Stimulated activated CD4-positive, alpha-beta T cell treated with anti-CD3 and anti-CD28 coated beads, Interleukin-4, amount 100 ng/mL, for 24 hours (primary cell): ENCODE results near the gene IGF2R.
"Not testable (repeated sequence)": the region's sequence is repeated elsewhere in the genome, so short reads cannot be mapped to it uniquely, and the experiment has no call there.

Experiments
- DNase-seq: peaks from one replicate; pipeline ENCODE4 v3.0.0-alpha.2; 2020

The IGF2R gene, protein sequence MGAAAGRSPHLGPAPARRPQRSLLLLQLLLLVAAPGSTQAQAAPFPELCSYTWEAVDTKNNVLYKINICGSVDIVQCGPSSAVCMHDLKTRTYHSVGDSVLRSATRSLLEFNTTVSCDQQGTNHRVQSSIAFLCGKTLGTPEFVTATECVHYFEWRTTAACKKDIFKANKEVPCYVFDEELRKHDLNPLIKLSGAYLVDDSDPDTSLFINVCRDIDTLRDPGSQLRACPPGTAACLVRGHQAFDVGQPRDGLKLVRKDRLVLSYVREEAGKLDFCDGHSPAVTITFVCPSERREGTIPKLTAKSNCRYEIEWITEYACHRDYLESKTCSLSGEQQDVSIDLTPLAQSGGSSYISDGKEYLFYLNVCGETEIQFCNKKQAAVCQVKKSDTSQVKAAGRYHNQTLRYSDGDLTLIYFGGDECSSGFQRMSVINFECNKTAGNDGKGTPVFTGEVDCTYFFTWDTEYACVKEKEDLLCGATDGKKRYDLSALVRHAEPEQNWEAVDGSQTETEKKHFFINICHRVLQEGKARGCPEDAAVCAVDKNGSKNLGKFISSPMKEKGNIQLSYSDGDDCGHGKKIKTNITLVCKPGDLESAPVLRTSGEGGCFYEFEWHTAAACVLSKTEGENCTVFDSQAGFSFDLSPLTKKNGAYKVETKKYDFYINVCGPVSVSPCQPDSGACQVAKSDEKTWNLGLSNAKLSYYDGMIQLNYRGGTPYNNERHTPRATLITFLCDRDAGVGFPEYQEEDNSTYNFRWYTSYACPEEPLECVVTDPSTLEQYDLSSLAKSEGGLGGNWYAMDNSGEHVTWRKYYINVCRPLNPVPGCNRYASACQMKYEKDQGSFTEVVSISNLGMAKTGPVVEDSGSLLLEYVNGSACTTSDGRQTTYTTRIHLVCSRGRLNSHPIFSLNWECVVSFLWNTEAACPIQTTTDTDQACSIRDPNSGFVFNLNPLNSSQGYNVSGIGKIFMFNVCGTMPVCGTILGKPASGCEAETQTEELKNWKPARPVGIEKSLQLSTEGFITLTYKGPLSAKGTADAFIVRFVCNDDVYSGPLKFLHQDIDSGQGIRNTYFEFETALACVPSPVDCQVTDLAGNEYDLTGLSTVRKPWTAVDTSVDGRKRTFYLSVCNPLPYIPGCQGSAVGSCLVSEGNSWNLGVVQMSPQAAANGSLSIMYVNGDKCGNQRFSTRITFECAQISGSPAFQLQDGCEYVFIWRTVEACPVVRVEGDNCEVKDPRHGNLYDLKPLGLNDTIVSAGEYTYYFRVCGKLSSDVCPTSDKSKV (N-terminal part only)

DNA sequence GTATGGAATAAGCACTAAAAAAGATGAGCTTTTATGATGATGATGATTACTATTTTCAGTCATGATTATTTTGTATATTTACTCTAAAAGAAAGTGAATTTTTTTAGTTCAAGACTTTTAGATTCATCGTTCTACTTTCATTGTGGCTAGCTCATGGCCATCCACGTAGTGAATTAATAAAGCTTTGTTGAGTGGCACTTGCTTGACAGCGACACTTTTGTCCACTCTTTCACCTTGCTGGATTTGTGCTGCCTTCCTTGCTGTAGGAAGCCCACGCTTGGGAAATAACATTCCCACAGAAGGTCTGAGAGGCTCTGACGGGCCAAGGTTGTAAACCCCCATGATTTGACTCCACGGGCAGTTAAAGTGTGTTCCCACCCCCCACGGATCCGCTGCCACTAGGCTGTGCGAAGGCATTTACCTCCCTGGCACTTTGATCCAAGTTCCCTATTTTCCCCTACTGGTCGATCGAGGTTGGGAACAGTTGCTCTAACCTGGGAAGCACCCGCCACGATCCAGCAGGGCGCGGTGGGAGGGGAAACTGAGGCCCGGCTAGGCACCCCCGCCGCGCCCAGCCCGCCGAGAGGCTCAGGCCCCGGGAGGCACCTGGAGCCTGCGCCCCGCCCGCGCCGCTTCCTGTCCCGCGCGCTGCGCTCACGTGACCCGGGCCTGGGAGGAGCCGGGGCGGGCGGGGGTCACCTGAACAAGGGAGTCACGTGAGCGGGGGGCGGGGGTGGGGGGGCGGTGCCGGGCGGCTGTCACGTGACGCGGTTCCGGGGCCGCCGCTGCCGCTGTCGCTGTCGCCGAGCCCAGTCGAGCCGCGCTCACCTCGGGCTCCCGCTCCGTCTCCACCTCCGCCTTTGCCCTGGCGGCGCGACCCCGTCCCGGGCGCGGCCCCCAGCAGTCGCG lies at the start of gene IGF2R:
Gene IGF2R, plus strand, starts transcription at position 788 of the 909 bp plus-strand sequence. CDS start 165 bp downstream, outside the sequence.
- DNase-seq, result peak; percentile 92

DNA sequence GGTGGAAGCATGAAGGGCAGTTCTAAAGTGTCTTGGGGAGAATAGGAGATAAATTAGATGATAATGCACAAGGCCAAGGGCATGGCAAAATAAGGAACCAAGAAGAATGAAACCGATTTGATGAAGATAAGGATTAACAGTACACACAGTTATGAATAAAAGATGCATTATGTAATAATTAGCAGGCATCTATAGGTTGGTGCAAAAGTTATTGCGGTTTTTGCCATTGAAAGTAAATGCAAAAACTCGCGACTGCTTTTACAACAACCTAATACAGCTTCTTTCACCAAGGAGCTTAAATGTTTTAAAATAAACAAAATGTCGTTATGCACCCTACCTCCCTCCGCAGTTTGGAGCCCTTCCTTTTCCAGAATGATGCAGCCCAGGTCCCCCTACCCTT lies 49.1 kb upstream of the IGF2R start:
- DNase-seq, result no peak

DNA sequence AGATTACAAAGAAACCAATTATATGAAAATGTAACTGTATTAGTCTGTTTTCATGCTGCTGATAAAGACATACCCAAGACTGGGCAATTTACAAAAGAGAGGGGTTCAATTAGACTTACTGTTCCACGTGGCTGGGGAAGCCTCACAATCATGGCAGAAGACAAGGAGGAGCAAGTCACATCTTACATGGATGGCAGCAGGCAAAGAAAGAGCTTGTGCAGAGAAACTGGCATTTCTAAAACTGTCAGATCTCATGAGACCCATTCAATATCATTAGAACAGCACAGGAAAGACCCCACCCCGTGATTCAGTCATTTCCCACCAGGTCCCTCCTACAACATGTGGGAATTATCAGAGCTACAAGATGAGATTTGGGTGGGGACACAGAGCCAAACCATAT lies 44.7 kb upstream of the IGF2R start:
- not testable (repeated sequence) for DNase-seq

DNA sequence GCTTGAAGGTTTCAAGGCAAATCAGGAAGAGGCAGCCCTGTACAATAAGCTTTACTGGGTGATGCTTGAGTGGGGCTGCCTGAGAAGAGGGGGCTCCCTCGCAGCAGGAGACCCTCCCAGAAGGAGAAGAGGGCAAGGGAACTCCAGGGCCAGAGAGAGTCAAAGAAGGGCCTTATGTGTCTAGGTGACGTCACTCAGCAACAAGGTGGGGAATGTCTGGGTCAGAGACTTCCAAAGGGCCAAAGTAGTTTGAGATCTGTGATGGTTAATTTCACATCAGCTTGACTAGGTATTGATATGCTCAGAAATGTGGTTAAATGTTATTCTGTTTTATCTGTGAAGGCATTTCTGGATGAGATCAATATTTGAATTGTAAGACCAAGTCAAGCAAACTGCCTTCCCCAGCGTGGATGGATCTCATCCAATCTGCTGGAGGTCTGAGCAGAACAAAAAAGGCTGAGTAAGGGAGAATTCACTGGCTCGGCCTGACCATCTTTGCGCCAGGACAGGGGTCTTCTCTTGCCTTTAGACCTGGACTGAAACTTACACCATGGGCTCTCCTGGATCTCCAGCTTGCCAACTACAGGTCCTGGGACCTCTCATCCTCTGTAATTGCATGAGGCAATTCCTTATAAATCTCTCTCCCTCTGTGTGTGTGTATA lies 42.2 kb upstream of the IGF2R start:
- no peak for DNase-seq

DNA sequence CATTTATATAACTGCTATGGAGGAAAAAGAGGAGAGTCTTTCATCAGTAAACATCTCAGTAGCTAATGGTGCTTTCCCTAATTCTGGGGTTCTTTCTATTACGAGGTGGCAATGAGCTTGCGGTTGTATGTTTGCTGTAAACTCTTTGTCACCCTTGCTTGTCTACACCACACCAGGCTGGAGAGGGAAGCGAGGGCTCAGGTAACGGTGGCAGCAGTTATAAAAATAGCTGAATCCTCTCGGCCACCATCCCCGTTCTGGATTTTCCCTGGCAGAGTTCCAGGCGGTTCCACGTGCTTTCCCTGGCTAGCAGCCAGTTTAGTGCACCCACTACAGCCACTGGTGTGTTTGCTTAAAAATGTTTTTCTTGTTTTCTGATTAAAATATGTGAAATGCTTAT lies 39.1 kb upstream of the IGF2R start:
- DNase-seq, result peak; percentile 68

DNA sequence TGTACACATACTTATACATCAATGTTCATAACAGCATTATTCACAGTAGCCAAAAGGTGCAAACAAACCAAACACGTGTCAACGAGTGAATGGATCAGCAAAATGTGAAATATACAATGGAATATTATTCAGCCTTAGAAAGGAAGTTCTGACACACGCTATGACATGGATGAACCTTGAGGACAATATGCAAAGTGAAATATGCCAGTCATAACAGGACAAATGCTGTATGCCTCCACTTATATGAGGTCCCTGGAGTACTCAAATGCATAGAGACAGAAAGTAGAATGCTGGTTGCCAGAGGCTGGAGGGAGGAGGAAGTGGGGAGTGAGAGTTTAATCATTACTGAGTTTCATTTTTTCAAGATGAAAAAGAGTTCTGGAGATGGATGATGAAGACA lies 37.8 kb upstream of the IGF2R start:
- DNase-seq, result peak; percentile 54

DNA sequence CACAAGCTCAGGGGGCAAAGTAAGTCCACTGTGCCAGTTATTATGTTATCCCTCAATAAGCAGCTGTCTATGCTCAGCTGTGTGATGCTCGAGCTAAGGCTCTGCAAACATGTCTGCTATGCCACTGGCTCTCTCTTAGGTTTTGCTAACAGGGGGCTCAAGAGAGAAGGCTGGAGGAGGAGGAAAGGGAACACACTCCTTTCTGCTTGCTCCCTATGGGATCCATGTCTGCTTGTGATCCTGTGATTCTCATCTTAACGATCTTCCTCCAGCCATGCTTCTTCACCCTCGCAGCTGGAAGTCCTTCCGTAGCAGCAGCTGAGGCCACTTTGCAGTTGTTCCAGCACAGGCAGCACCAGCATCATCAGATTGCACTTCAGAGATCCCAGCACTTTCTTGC lies 37.0 kb upstream of the IGF2R start:
- DNase-seq, result no peak

DNA sequence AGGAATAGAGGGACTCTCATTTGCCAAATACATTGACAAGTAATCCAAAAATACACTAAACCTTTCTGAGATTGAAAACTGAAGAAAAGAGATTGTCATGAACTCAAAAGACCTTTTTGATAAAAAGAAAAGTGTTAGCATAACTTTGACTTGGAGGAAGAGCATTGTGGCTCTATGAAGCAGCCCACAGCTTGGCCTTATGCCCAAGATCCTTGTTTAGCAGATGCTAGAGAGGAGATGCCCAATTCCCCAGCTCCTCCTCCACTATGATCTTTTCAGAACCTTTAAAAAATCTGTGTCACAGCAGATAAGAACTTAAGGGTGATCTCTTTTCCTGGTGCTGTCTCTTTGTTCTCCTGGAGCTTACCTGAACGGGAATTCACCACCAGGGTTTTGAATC lies 35.8 kb upstream of the IGF2R start:
- DNase-seq, result no peak

DNA sequence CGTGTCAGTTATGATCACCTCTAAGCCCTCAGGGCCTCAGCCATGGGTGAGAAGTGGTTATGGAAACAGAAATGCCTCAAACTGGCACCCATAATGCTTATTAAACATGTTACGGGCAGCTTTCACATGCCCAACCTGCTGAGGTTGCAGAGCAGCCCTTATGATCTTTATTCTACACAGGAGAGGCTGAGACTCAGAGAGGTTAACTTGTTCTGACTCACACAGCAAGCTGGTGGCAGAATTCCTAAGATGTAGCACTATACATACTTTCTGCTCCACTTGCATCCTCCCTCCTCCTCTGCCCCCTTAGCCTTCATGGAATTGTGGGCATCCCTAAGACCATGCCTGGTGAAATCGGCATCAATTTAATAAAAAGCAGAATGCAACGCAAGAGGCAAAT lies 34.7 kb upstream of the IGF2R start:
- DNase-seq, result no peak

DNA sequence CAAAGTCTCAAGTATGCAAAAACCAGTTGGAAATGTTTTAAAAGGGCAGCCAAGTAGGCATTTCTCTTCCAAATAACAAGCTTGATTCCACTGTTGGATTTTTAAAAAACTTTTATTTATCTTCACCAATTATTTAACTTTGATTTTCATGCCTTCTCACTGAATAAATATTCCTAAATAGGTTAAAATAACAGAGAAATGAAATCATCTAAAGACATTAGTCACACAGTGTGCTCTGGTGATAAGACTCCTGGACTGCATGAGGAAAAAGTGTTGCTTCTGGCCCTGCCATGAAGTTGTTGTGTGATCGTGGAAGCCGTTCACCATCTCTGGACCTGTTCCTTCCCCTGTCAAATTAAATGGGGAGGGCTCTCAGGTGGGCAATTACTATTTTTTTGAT lies 33.8 kb upstream of the IGF2R start:
- DNase-seq, result no peak

DNA sequence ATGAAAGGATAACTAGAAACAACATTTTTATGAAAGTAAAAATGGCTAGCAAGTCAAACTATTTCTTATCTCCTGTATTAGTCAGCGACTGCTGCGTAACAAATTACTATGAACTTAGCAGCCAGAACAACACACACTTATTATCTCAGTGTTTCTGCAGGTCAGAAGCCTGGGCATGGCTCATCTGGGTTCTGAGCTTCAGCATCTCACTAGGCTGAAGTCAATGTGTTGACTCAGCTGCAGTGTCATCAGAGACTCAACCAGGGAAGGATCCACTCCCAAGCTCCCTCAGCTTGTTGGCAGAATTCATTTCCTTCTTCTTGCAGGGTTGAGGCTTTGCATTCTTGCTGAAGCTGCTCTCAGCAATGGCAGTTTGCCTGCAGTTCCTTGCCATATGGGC lies 33.2 kb upstream of the IGF2R start:
- no peak for DNase-seq

DNA sequence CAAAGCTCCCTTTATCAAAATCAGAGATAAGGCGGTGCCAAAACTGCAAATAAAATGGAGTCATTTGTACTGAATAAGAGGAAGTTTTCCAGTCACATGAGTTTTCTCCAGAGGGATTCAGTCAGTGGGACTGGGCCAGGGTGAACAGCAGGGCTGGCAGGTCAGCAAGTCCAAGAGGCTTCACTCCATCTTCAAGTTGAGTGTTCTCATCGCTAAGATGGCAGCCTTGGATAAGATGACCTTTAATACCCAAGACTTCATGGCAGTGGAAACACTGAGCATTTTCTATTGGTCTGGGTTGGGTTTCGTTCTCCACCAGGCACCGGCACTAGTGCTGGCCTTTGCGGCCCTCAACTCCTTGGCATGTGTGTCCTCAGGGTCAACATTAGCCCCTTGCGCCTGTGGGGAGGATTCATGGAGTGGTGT lies 29.3 kb upstream of the IGF2R start:
- no peak for DNase-seq

DNA sequence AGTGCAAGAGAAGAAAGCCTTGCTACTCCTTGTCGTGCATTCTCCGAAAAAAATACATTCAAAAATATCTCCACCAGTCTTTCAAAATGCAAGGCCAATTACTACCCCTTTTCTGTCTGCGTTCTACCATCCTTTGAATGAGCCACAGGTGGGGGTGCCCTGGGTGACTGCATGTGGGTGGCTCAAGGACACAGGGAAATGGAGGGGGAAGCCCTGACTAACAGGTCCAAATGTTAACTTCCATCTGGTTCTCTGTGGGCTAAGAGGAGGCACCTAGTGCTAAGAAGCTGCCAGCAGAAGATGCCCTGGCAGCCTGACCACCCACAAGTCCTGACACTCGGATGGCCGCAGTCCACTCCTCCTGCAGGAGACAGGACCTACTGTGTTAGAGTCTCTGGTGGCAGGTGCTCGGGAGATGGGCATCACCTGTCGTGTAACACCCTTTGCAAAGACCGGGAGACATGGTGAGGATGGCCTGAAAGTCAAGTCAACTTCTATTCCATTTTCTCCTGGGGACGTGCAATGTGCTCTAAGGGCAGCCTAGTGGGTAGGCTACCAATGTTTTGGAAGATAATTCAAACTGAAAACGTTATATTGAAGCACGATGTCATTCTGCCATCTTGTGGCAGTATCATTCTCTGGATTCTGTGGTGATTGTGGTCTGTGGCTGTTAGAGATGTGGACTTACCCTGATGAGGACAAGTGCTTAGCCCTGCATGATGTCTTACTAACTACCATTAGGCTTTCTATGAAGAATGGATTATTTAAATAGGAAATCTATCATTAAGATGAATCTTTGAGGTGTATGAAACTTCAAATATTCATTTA lies 27.4 kb upstream of the IGF2R start:
- DNase-seq, result peak; percentile 39

DNA sequence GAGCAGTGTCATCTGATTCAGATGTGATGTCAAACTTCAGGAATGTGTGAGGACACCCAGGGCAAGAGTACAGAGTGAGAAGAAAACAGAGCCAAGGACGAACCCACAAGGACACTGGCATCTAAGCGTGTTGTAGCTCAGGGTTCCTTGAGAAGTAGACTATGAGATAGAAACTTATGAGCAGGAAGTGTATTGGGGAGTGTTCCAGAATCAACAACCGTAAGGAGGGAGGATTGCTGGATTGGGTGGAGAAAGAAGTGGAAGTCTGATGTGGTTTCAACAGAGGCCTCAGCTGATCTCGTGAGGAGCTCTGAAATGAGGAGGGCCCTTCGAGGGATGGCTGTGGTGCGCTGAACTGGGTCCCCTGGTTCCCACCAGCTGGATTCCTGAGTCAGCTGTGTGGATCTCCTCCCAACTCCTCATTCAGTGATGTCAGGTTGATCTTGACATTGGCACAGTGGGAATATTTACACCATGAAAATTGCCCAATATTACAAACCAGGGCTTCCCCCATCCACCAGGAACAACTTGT lies 25.7 kb upstream of the IGF2R start:
- DNase-seq, result no peak

DNA sequence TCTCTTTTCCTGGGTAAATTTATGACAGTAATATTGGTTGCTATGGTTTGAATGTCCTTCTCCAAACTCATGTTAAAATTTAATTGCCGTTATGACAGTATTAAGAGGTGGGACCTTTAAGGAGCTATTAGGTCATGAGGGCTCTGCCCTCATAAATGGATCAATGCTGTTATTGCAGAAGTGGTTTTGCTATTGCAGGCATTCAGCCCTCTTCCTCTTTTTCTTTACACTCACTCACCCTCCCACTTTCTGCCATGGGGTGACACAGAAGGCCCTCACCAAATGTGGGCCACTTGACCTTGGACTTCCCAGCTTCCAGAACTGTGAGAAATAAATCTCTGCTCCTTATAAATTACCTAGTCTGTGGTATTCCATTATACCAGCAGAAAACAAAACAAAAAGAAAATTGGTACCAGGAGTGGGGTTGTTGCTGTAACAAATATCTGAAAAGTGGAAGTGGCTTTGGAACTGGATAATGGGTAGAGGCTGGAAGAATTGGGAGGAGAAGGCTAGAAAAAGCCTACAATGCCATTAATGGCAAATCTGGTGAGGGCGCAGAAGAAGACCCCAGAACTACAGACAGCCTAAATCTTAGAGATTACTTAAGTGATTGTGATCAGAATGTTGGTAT lies 24.8 kb upstream of the IGF2R start:
- DNase-seq, result no peak

DNA sequence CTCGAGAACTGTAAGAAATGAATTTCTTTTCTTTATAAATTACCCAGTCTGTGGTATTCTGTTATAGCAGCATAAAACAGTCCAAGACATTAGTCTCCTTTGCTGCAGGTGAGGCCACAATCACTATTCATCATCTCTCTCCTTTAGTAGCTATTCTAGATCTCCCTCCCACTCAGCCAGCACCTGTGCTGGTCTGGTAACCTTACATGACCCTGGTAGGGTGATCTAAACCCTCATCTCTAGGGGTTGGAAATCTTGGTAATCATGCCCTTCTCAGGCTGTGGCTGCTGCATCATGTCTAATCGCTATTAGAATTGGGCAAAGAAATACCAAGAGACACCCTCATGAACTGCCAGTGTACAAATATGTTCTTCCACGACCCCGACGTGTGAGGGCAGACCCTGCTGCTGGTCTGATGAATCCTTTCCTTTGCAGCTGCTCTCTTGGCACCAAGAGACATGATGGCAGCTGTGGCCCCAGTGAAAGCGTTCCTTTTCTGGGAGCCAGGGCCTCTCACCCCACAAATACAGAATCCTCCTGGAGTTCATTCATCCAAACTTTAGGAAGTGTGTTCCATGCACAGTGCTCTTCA lies 23.0 kb upstream of the IGF2R start:
- no peak for DNase-seq

DNA sequence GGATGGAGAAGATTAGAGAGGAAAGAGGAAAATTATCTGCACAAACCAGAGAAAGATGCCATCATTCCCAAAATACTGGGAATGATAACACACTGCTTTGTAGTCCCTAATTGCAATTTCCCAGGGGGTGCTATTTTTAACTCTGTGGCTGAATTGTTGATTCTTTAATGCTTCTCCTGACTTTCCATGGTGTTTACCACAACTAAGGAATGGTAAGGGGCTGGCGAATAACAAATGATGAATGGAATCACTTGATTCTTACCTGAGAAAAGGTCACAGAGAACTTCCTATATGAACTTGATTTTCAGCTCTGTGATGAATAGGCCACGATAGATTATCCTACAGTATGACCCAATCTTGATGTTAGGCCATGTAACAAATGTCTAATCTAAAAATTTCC lies 22.0 kb upstream of the IGF2R start:
- DNase-seq, result no peak

DNA sequence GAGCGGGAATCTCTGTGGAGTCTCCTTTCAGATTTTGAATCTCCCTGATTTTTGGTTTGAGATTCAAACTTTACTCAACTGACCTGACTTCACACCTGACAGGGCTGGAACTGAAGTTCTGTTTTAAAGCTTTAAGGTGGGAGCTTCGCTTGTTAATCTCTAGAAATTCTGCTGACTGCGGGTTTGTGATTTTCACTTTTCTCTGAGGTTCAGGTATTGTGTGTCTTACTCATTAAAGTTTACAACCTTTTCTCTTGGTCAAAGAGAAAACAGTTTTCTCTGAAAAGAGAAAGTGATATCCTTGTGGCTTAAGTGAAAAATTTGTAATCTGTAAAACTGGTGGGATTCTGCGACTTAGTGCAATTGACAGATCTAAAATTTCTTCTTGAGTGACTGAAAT lies 20.7 kb upstream of the IGF2R start:
- DNase-seq, result no peak

DNA sequence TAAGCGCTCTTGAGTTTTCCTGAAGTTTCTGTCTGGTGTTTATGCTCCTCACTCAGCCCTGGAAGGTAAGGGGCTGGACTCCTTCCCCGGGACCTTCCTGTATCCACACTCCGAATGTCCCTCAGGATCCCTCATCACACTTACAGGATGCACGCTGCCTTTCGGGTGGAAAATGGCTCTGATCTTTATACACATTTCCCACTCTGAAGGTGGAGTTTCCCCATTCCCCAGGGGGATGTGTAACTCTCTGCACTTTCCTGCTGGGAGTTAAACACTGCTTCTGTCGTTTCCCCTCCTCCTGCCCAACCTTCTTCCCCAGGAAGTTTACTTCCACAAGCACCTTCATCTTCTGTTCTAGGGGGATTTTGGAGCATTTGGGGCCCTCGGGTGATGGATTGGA lies 17.1 kb upstream of the IGF2R start:
- DNase-seq, result no peak
